K562 (cell line): ENCODE data around the gene ENO3. TPM values are rescaled to one million over a fixed set of nuclear protein-coding genes. Genes with fewer than 3 reads are reported as not detected.

Experiments
- CREB1 ChIP-seq, 2 experiments: sonication (generic) in 1 of 2; formaldehyde crosslinking in 1 of 2; IDR thresholded peaks; 2 replicates each; pipeline versions ENCODE4 v1.6.1 to v1.8.0; 2012 to 2022; ENCODE audit warnings: inconsistent platforms in 1 of 2, mild to moderate bottlenecking in 1 of 2, missing genetic modification reagents in 1 of 2, moderate library complexity in 1 of 2
- DPF2 ChIP-seq: fragments of 450-650 bp; IDR thresholded peaks from 2 replicates; pipeline ENCODE4 v1.6.1; 2016
- FOS ChIP-seq: IDR thresholded peaks from 3 replicates; pipeline ENCODE4 v1.6.1; 2011; ENCODE audit not compliant: insufficient read length; ENCODE audit errors: extremely low read depth
- HDAC2 ChIP-seq: fragments of 450-650 bp; IDR thresholded peaks from 2 replicates; pipeline ENCODE4 v1.6.1; 2016; ENCODE audit warnings: mild to moderate bottlenecking
- MCM5 ChIP-seq: fragments of 450-650 bp; IDR thresholded peaks from 2 replicates; pipeline ENCODE4 v1.6.1; 2016; ENCODE audit warnings: low read depth
- NFE2L1 ChIP-seq: fragments of 450-650 bp; IDR thresholded peaks from 2 replicates; pipeline ENCODE4 v1.6.1; 2016; ENCODE audit warnings: missing genetic modification characterization, low read depth, mild to moderate bottlenecking, missing compliant biosample characterization, moderate library complexity, borderline replicate concordance
- NKRF ChIP-seq: fragments of 450-650 bp; IDR thresholded peaks from 2 replicates; pipeline ENCODE4 v1.6.1; 2016; ENCODE audit warnings: borderline replicate concordance
- REST ChIP-seq, 2 experiments: fragments of 450-650 bp; formaldehyde crosslinking in 1 of 2; IDR thresholded peaks; 2 replicates each; pipeline versions ENCODE4 v1.4.0 to v1.6.1; 2014 to 2020; ENCODE audit warnings: mild to moderate bottlenecking in 2 of 2, borderline replicate concordance in 1 of 2, low read depth in 1 of 2
- SRSF7 ChIP-seq: fragments of 200-400 bp; formaldehyde crosslinking; optimal IDR thresholded peaks from 2 replicates; pipeline ENCODE3; 2017; ENCODE audit warnings: mild to moderate bottlenecking, low read depth, low read length
- ZMIZ1 ChIP-seq, 2 experiments: fragments of 150-350 bp in 1 of 2; IDR thresholded peaks; 2 replicates each; pipeline ENCODE4 v1.6.1; 2012 to 2016; ENCODE audit warnings: low read depth in 2 of 2, low read length in 2 of 2, mild to moderate bottlenecking in 1 of 2, moderate library complexity in 1 of 2
- ZNF274 ChIP-seq: IDR thresholded peaks from 2 replicates; pipeline ENCODE4 v1.6.1; 2011; ENCODE audit warnings: low read depth, mild to moderate bottlenecking, low read length, moderate library complexity, borderline replicate concordance
- ZNF668 ChIP-seq: fragments of 250-450 bp; sonication (Bioruptor Pico); IDR thresholded peaks from 2 replicates; pipeline ENCODE4 v1.8.0; 2022; ENCODE audit warnings: mild to moderate bottlenecking, inconsistent platforms
- ZSCAN29 ChIP-seq: fragments of 450-650 bp; IDR thresholded peaks from 2 replicates; pipeline ENCODE4 v1.6.1; 2017
- polyA plus RNA-seq, 8 experiments: library from polyadenylated mRNA; depleted of rRNA in 4 of 8; stranded (reverse) in 5 of 8; unstranded in 3 of 8; fragments of >200 nt; fragmentation: Nextera tagmentation in 2 of 8; fragmentation: Illumina TruSeq in 1 of 8; extraction: Ambion mirVana in 2 of 8; extraction: Trizol in 1 of 8; gene quantifications; 2 replicates each; pipeline versions ENCODE4 v1.2.1 to v1.2.3, GENCODE V29; 2011 to 2014; ENCODE audit warnings: inconsistent platforms in 1 of 8, missing spikeins in 1 of 8
- total RNA-seq, 7 experiments: library from RNA; depleted of rRNA in 6 of 7; stranded (reverse); fragments of >200 nt in 6 of 7; fragmentation: Illumina TruSeq in 2 of 7; extraction: Trizol in 2 of 7; gene quantifications; 2 replicates each; pipeline versions ENCODE4 v1.2.1 to v1.2.3, GENCODE V29; 2011 to 2021; ENCODE audit warnings: low replicate concordance in 1 of 7

Gene ENO3
- total and polyA plus RNA-seq, 9 of the 15 experiments (the other 6 are each of a cell fraction or from before 2014, with no cell fraction given), result 5.7 to 17.2 (median 9.9) TPM

DNA sequence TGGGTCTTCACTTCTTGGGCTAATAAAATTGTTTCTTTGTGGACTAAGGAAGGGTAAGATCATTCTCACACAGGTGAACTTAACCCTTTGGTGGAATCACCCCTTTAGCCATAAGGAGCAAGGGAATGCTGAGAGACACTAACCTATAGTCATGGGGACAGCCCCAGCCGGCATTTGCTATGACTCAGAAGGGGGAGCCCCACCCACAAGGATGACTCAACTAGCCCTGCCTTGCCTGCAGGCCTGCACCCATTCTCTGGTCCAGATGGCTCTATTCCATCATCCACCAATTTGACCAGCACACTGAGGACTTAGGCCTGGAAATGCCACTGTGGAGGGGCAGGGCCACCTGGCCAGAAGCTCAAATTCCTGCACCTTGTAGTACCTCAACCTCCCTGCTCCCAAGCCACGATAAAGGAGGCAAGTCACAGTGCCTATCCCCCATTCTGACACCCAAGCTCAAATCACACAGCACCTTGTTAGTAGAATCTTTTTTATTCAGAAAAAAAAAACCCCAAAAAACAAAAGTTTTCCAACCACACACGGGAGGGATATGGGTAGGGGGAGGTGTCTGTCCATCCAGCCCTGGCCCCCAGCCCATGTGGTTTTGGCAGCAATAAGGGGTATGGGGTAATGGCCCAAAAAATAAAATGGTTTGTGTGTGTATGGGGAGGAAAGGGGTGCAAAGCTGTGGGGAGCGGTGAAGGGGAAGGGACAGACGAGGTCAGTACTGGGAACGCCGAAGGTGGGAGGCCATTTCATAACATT lies 5.6 kb upstream of the ENO3 start (continued):
- TF ChIP-seq REST (IDR thresholded peaks at IDR 0.05; ENCODE audit: borderline replicate concordance) (peak; percentile 21; the same call in 1 of the 2 replicates), REST (CRISPR knock-in tag; IDR thresholded peaks at IDR 0.05; ENCODE audit: low read depth) (no peak), SRSF7 (no peak), NKRF (no peak), ZMIZ1 (IDR thresholded peaks at IDR 0.05; ENCODE audit: low read depth in 2 of 2, low read length in 2 of 2) (0 out of 4 replicates have a peak, but pooled peaks of 1 of the 2 experiments have one; percentile 18), ZNF668 (CRISPR knock-in tag) (no peak), DPF2 (peak; percentile 68), ZSCAN29 (no peak), CREB1 (IDR thresholded peaks at IDR 0.05) (peak; percentile 22; the same call in 1 of the 2 replicates), CREB1 (CRISPR knock-in tag; IDR thresholded peaks at IDR 0.05) (no peak), MCM5 (no peak), HDAC2 (0 out of 2 replicates have a peak, but pooled peaks have one; percentile 29), FOS (peak; percentile 37), NFE2L1 (tag) (no peak), ZNF274 (no peak)
